Choroid plexus epithelial cell (primary cell): ENCODE results near the gene HIGD1C.
"Not testable (repeated sequence)": the region's sequence is repeated elsewhere in the genome, so short reads cannot be mapped to it uniquely, and the experiment has no call there.

Experiments used
- DNase-seq: peaks from one replicate; pipeline ENCODE4 v3.0.0-alpha.2; 2010; ENCODE audit warnings: low read depth
- H3K4me3 ChIP-seq: 2 replicates; pipeline ENCODE4 v1.5.1; 2011; ENCODE audit warnings: low read depth, mild to moderate bottlenecking, control low read depth, low read length, moderate library complexity
- TF ChIP-seq, protein P1 (sequence below): conservative IDR thresholded peaks from 2 replicates; pipeline ENCODE4 v1.5.1; 2011; ENCODE audit warnings: low read depth, mild to moderate bottlenecking, control low read depth, inconsistent platforms, low read length, moderate library complexity

Gene HIGD1C

DNA sequence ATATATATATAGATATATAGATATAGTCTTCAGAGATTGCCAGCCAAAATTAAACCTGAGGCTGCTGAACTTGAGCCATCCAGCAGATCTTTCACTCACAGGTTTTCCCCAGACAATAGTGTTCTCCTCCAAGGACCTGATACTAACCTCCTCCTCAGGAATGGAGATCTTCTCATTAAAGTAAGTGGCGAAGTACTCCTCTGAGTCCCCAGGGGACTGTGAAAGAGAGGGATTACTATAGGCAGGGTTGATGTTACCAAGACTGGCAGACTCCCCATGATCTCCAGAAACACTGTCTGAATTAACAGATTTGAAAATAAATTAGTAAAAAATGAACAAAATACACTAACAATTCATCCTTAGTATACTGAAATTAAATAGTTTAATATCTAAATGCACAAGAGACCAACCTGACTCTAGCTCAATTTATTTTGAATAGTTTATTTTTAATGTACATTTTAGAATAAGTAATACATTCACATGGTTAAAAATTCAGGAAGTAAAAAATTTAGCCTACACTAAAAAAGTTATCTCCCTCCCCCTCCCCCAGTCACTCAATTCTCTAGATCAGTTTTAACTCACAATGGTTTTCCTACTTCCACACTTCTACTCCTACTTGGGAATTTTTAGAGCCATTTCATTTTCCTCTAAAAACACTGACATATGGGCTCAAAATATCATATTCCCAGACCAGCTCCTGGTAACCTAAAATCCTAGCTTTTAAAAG lies 56.1 kb downstream of the HIGD1C start:
- H3K4me3 ChIP-seq = no peak overlapping the region
- TF ChIP-seq, protein P1, sequence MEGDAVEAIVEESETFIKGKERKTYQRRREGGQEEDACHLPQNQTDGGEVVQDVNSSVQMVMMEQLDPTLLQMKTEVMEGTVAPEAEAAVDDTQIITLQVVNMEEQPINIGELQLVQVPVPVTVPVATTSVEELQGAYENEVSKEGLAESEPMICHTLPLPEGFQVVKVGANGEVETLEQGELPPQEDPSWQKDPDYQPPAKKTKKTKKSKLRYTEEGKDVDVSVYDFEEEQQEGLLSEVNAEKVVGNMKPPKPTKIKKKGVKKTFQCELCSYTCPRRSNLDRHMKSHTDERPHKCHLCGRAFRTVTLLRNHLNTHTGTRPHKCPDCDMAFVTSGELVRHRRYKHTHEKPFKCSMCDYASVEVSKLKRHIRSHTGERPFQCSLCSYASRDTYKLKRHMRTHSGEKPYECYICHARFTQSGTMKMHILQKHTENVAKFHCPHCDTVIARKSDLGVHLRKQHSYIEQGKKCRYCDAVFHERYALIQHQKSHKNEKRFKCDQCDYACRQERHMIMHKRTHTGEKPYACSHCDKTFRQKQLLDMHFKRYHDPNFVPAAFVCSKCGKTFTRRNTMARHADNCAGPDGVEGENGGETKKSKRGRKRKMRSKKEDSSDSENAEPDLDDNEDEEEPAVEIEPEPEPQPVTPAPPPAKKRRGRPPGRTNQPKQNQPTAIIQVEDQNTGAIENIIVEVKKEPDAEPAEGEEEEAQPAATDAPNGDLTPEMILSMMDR = no peak
- no peak for DNase-seq

- no peak overlapping the region for H3K4me3 ChIP-seq
- peak; percentile 53 for DNase-seq
- TF ChIP-seq, protein P1 = no peak
Observed at GRCh38 chr12:51009056-51009440, 56.7 kb downstream of the HIGD1C start.

DNA sequence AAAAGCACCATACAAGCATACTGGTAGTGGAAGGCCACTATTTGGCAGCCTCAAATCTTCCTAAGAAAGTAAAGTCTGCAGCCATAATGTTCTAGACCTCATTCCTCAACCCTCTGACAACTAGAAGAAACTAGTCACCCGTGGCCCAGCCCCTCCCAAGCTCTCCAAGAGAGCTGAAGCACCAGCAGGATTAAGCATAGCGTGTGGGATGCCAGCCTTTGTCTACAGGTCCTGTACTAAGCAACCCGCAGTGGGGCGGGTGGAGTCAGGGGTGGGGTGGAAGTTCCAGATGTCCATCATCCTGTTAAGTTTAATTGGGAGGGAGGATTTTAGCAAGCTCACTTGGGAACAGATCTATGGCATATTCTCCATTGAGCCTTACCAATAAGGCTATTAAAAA lies 59.6 kb downstream of the HIGD1C start:
- TF ChIP-seq, protein P1 = no peak
- H3K4me3 ChIP-seq = no peak overlapping the region
- DNase-seq = no peak

GRCh38 chr12:51012570-51013236 lies 60.4 kb downstream of the HIGD1C start:
- no peak for DNase-seq
- H3K4me3 ChIP-seq = no peak overlapping the region
- TF ChIP-seq, protein P1 = no peak

GRCh38 chr12:51013441-51013840 lies 61.1 kb downstream of the HIGD1C start:
- H3K4me3 ChIP-seq = no peak overlapping the region
- DNase-seq = no peak
- TF ChIP-seq, protein P1 = no peak

- H3K4me3 ChIP-seq, DNase-seq: not testable (repeated sequence)
Observed at GRCh38 chr12:51014467-51014866, 62.1 kb downstream of the HIGD1C start.

DNA sequence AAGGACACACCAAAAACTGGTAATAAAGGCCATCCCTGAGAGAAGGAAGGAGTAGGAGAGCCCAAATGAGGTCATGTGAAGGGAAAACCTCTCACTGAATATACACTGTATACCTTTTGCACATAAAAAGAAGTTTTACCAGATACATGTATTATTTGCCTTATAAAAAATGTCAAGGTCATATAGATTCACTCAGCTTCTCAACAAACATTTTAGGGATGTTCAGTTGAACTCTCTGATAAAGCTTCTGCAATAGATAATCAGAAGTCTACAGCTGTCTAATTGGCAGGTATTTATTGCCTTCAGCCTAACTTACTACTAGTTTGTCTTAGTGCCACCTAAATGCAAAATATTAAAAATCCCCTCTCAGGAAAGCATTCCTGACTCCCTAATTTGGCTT lies 65.1 kb downstream of the HIGD1C start:
- DNase-seq = no peak
- no peak overlapping the region for H3K4me3 ChIP-seq
- TF ChIP-seq, protein P1 = no peak
